GM21528 (cell line): ENCODE results near the gene LGALS3BP.

Source experiments
- ATAC-seq: cut with Tn5 transposase; IDR thresholded peaks from one replicate; pipeline ENCODE4 v1.9.1; 2021; ENCODE audit warnings: mild to moderate bottlenecking, moderate library complexity; ENCODE audit not compliant: unreplicated experiment, low FRiP score

Gene LGALS3BP

GRCh38 chr17:78922816-78923498 lies 56.8 kb downstream of the LGALS3BP start:
- no peak for ATAC-seq

GRCh38 chr17:78921437-78921971 lies 58.2 kb downstream of the LGALS3BP start:
- ATAC-seq: no peak
